Keratinocyte (primary cell): ENCODE results near the gene KAZALD1. TPM values are rescaled to one million over a fixed set of nuclear protein-coding genes. Genes with fewer than 3 reads are reported as not detected.

Experiments
- DNase-seq: peaks from one replicate; pipeline ENCODE4 v3.0.0-alpha.2; 2011; ENCODE audit warnings: low read depth, missing footprints, low spot score
- FAIRE-seq: peaks from 2 replicates; lab custom pipeline; 2011; peaks lifted over from hg19 to GRCh38; lab: Jason Lieb, UNC
- H2AFZ ChIP-seq: 2 replicates; pipeline ENCODE4 v1.6.0; 2012; ENCODE audit warnings: low read length, control low read depth, inconsistent platforms; ENCODE audit not compliant: control insufficient read depth
- H3K27ac ChIP-seq: 2 replicates; pipeline ENCODE4 v1.5.1; 2011; ENCODE audit warnings: low read length; ENCODE audit not compliant: control insufficient read depth, insufficient read depth
- H3K27me3 ChIP-seq: 3 replicates; pipeline ENCODE4 v1.6.0; 2011; ENCODE audit warnings: low read length; ENCODE audit not compliant: control insufficient read depth, insufficient read depth; ENCODE audit errors: extremely low read depth
- H3K36me3 ChIP-seq, 2 experiments: 2 replicates in 1 of 2; 3 replicates in 1 of 2; pipeline ENCODE4 v1.5.1; 2011; ENCODE audit warnings: low read length in 2 of 2, mild to moderate bottlenecking in 1 of 2; ENCODE audit not compliant: control insufficient read depth in 2 of 2, insufficient read depth in 2 of 2; ENCODE audit errors: extremely low read depth in 1 of 2
- H3K4me1 ChIP-seq: 3 replicates; pipeline ENCODE4 v1.5.1; 2011; ENCODE audit warnings: low read length; ENCODE audit not compliant: control insufficient read depth, insufficient read depth; ENCODE audit errors: extremely low read depth
- H3K4me2 ChIP-seq: 3 replicates; pipeline ENCODE4 v1.6.0; 2011; ENCODE audit warnings: low read depth, low read length; ENCODE audit not compliant: control insufficient read depth, insufficient read depth; ENCODE audit errors: extremely low read depth
- H3K4me3 ChIP-seq, 3 experiments: fragments of 200-600 bp in 1 of 3; sonication (generic) in 1 of 3; 2 replicates in 2 of 3; 3 replicates in 1 of 3; pipeline ENCODE4 v1.5.1; 2011 to 2016; ENCODE audit warnings: low read length in 3 of 3, mild to moderate bottlenecking in 3 of 3, control low read depth in 2 of 3, inconsistent platforms in 1 of 3, low read depth in 1 of 3, mixed read lengths in 1 of 3, mixed run types in 1 of 3, moderate library complexity in 1 of 3; ENCODE audit not compliant: control insufficient read depth in 2 of 3, insufficient read depth in 2 of 3; ENCODE audit errors: extremely low read depth in 1 of 3
- H3K79me2 ChIP-seq: 2 replicates; pipeline ENCODE4 v1.6.0; 2012; ENCODE audit warnings: low read length; ENCODE audit not compliant: control insufficient read depth, insufficient read depth
- H3K9ac ChIP-seq: 3 replicates; pipeline ENCODE4 v1.6.0; 2011; ENCODE audit warnings: low read length; ENCODE audit not compliant: control insufficient read depth, insufficient read depth; ENCODE audit errors: extremely low read depth
- H3K9me1 ChIP-seq: 3 replicates; pipeline ENCODE4 v1.6.0; 2011; ENCODE audit warnings: low read length; ENCODE audit not compliant: control insufficient read depth, insufficient read depth; ENCODE audit errors: extremely low read depth
- H3K9me3 ChIP-seq: 2 replicates; pipeline ENCODE4 v1.5.1; 2012; ENCODE audit warnings: low read depth, low read length; ENCODE audit not compliant: control insufficient read depth
- H4K20me1 ChIP-seq: 3 replicates; pipeline ENCODE4 v1.6.0; 2011; ENCODE audit warnings: low read length; ENCODE audit not compliant: control insufficient read depth, insufficient read depth; ENCODE audit errors: extremely low read depth
- EZH2 ChIP-seq: IDR thresholded peaks from one replicate; pipeline ENCODE4 v1.6.1; 2012; ENCODE audit warnings: inconsistent platforms, mild to moderate bottlenecking, low read length, moderate library complexity
- dilution Hi-C: fragments of 300-500 bp; cut with MboI; formaldehyde crosslinking; loops from one replicate; pipeline ENCODE4 v1.7.0; 2020; ENCODE audit warnings: low sequenced_read_pairs; ENCODE audit not compliant: extremely low pct_ligation_motif_present
- polyA plus RNA-seq, 5 experiments: library from polyadenylated mRNA; depleted of rRNA in 3 of 5; stranded (reverse) in 3 of 5; stranded (forward) in 1 of 5; unstranded in 1 of 5; fragments of >200 nt; gene quantifications; 1 replicate in 1 of 5; 2 replicates in 3 of 5; 3 replicates in 1 of 5; pipeline versions ENCODE4 v1.2.1 to v1.2.3, GENCODE V29; 2011 to 2012; ENCODE audit warnings: missing spikeins in 2 of 5, low read depth in 1 of 5, low replicate concordance in 1 of 5
- TF ChIP-seq, protein P1 (sequence below), 3 experiments: IDR thresholded peaks in 1 of 3; conservative IDR thresholded peaks in 1 of 3; optimal IDR thresholded peaks in 1 of 3; 2 replicates in 2 of 3; 3 replicates in 1 of 3; pipeline versions ENCODE3 to v1.5.1; 2011; ENCODE audit warnings: low read length in 3 of 3, mild to moderate bottlenecking in 3 of 3, moderate library complexity in 2 of 3, control low read depth in 1 of 3, inconsistent platforms in 1 of 3; ENCODE audit not compliant: insufficient read depth in 2 of 3; ENCODE audit errors: extremely low read depth in 1 of 3

Gene KAZALD1
- polyA plus RNA-seq, 1 donor (not counting 4 experiments of a cell fraction or from before 2014, with no cell fraction given) = 0.08 TPM

- FAIRE-seq (no peak), DNase-seq (no peak)
- no peaks in the 10 kb centered on the region for H3K4me1 ChIP-seq
- no peaks in the 10 kb centered on the region for H3K79me2 ChIP-seq
- H2AFZ ChIP-seq = no peak overlapping the region
- no peak overlapping the region for H3K4me2 ChIP-seq
- H3K27me3 ChIP-seq = peaks cover 21% of the 10 kb centered on the region
- no peaks in the 10 kb centered on the region for H3K36me3 ChIP-seq
- no peak overlapping the region for H3K27ac ChIP-seq
- no peaks in the 10 kb centered on the region for H3K9me1 ChIP-seq
- H3K4me3 ChIP-seq = no peak overlapping the region
- no peak for TF ChIP-seq EZH2
- TF ChIP-seq, protein P1, sequence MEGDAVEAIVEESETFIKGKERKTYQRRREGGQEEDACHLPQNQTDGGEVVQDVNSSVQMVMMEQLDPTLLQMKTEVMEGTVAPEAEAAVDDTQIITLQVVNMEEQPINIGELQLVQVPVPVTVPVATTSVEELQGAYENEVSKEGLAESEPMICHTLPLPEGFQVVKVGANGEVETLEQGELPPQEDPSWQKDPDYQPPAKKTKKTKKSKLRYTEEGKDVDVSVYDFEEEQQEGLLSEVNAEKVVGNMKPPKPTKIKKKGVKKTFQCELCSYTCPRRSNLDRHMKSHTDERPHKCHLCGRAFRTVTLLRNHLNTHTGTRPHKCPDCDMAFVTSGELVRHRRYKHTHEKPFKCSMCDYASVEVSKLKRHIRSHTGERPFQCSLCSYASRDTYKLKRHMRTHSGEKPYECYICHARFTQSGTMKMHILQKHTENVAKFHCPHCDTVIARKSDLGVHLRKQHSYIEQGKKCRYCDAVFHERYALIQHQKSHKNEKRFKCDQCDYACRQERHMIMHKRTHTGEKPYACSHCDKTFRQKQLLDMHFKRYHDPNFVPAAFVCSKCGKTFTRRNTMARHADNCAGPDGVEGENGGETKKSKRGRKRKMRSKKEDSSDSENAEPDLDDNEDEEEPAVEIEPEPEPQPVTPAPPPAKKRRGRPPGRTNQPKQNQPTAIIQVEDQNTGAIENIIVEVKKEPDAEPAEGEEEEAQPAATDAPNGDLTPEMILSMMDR (optimal IDR thresholded peaks at IDR 0.05 in 1 of 3, IDR thresholded peaks at IDR 0.05 in 1 of 3, conservative IDR thresholded peaks at IDR 0.05 in 1 of 3; ENCODE audit: extremely low read depth in 1 of 3, insufficient read depth in 2 of 3, low read length in 3 of 3) = no peak
- H3K9ac ChIP-seq = no peak overlapping the region
- H4K20me1 ChIP-seq = no peaks in the 10 kb centered on the region
- no peaks in the 10 kb centered on the region for H3K9me3 ChIP-seq
- dilution Hi-C loops = no loop called here
Measured at GRCh38 chr10:101106351-101106750, 44.6 kb downstream of the KAZALD1 start.

DNA sequence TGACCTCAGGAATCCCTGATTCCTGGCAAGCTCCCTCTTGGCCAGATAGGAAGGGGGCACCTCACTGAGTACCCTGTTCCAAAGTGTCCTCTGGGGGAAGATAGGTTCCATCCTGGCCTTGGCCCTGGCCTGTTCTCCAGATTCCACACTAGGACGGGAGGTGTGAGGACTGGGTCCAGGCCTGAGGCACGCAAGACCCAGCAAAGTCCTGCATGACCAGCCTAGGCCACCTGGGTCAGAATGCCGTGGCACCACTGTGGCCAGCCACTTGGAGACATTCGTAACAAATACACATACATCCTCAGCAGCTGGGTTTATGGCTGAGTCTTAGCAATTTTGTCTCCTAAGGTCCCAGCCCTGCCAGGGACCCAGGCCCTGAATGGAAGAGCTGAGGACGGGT is 46.0 kb downstream of the KAZALD1 start:
- Histone ChIP-seq H4K20me1 (no peaks in the 10 kb centered on the region), H3K79me2 (no peaks in the 10 kb centered on the region), H3K9me1 (no peaks in the 10 kb centered on the region), H3K4me1 (no peaks in the 10 kb centered on the region), H3K9ac (no peak overlapping the region), H3K27me3 (peaks cover 12% of the 10 kb centered on the region), H3K9me3 (no peaks in the 10 kb centered on the region), H3K27ac (no peak overlapping the region), H3K4me3 (no peak overlapping the region), H3K36me3 (no peaks in the 10 kb centered on the region), H2AFZ (no peak overlapping the region), H3K4me2 (no peak overlapping the region)
- dilution Hi-C loops = no loop called here
- FAIRE-seq (no peak), DNase-seq (no peak)
- TF ChIP-seq EZH2 = no peak
- TF ChIP-seq, protein P1 (optimal IDR thresholded peaks at IDR 0.05 in 1 of 3, IDR thresholded peaks at IDR 0.05 in 1 of 3, conservative IDR thresholded peaks at IDR 0.05 in 1 of 3; ENCODE audit: extremely low read depth in 1 of 3, insufficient read depth in 2 of 3, low read length in 3 of 3) = no peak
